GM19023 (cell line): ENCODE results near the gene C3orf20.
"Not testable (repeated sequence)": the region's sequence is repeated elsewhere in the genome, so short reads cannot be mapped to it uniquely, and the experiment has no call there.

ENCODE experiments used
- ATAC-seq: cut with Tn5 transposase; IDR thresholded peaks from one replicate; pipeline ENCODE4 v1.9.1; 2021; ENCODE audit warnings: mild to moderate bottlenecking, moderate library complexity; ENCODE audit not compliant: unreplicated experiment

Gene C3orf20

DNA sequence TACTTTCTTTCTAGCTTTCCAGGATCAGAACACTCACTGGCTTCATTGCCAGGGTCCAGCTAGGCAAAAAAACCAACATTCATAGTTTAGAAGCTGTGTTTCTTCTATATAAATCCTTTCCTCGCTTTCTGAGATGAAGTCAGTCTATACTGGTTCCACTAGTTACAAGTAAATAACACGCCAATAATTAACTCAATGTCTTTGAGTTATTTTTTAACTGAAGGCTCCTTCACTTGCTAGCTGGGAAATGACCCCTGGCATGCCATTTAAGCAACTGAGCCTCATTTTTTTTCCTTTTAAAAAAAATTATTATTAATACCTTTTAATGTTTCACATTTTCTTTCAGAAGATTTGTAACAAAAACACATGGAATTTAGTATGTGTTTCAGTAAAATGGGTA lies 25.5 kb upstream of the C3orf20 start:
- ATAC-seq, result no peak

DNA sequence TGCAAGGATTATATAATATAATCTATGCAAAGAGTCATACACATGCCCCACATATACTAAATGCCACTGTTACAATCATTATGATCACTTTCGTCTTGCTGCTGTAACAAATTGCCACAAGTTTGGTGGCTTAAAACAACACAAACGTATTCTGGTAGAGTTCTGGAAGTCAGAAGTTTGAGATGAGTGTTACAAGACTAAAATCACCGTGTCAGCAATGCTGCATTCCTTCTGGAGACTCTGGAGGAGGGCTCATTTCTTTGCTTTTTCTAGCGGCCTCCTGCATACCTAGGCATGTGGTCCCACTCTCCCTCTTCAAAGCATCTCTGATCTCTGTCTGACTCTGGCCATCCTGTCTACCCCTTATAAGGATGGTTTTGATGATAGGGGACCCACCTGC lies 24.7 kb upstream of the C3orf20 start:
- no peak for ATAC-seq

DNA sequence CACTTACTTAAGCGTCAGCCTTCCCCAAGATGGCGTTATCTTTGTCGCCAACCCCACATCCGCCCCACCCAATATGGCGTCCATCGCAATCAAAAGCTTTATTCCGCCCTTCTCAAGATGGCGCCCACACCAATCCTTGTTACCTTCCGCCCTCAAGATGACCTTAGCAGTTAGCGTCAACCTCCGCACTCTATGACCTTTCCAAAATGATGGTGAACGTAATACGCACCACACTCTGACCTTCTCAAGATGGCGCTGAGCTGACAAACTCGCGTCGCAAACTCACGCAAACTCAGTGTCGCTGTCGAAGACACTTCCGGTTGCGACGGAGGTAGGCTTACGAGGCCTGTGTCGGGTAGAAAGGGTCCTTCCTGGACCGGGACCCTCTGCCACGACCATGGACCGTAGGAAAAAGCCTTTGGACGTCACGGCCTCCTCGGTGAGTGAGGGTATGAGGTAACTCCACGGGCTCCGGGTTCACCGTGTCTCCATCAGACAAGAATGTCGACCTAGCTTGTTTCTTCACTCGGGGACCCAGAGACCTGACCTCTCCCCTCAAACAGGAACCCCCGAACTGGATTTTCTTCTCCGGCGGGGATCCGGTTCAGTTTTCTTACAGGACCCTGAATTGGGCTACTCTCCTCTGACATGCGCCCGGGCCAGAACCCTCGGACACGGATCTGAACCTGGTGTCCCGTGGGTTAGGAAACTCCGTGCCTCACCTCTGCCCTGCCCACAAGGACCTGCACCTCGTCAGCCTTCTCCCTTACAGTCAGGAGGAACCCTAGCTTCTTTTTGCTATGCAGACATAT lies 23.3 kb upstream of the C3orf20 start, which contains the start of gene CCDC174:
Gene CCDC174, plus strand, starts transcription at position 323 of the 812 bp plus-strand sequence. Its CDS starts 75 bp downstream, at position 398.
- peak; percentile 99 for ATAC-seq

DNA sequence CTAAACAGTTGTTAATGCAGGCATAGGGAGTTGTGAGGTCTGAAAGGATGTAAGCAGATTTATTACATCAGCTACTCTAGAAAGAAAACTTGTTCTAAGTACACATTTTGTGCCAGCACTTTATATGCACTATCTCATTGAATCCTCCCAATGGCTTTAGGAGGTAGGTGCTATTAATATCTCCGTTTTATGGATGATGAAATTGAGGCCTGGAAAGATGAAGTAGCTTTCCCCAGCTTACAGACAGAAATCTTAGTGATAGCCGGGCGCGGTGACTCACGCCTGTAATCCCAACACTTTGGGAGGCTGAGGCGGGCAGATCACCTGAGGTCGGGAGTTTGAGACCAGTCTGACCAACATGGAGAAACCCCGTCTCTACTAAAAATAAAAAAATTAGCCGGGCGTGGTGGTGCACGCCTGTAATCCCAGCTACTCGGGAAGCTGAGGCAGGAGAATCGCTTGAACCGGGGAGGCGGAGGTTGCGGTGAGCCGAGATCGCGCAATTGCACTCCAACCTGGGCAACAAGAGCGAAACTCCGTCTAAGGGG lies 22.5 kb upstream of the C3orf20 start:
- ATAC-seq, result not testable (repeated sequence)

GRCh38 chr3:14657579-14657978 lies 17.4 kb upstream of the C3orf20 start:
- no peak for ATAC-seq

DNA sequence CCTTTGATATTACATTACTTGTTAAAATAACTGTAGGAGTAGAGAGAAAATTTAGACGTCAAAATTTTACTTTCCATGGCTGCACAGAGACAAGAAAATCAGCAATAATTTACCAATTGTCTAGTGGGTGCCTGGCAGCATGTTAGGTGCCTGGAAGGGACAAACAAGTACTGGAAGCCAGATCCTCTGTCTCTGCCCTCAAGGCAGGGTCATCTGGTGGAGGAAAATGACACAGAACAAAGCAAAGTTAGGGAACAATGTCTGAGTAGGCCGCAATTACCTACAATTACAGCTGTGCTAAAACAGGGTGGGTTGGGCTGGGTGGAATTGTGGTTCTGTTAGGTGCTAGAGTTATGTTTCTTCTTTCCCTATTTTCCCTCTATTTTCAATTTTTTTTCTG lies 16.0 kb upstream of the C3orf20 start:
- ATAC-seq, result no peak

- ATAC-seq, result no peak
Measured at GRCh38 chr3:14660942-14661341, 14.0 kb upstream of the C3orf20 start.

- ATAC-seq, result no peak
Measured at GRCh38 chr3:14663396-14664135, 11.4 kb upstream of the C3orf20 start.

DNA sequence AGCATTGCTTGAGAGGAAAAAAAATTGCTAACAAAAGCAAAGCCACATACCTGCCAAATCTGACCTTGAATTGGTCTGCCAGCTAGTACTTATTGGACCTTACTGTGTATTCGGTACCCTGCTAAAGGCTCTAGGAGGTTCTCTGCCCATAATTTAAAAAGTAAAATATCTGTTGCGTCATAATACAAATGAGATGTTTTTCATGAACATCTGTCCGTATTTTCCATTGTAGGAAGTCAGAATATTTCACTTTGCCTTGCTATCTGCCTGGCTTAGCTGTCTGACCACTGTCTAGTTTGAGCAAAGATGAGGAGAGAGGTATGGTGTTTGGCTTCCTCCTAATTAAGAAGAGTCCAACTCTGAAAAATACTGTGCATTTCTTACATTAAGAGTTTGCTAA lies 10.8 kb upstream of the C3orf20 start:
- ATAC-seq, result no peak

DNA sequence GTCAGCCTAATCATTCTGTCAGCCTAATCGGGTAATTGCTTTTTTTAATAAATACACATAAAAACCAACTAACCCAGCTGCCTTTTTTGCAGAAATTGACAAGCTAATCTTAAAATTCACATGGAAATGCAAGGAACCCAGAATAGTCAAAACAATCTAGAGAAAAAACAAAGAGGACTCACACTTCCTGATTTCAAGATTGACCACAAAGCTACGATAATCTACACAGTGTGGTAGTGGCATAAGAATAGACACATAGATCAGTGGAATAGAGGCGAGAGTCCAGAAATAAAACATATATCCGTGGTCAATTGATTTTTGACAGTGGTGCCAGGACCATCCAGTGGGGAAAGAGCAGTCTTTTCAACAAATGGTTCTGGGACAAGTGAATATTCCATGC lies 2.4 kb upstream of the C3orf20 start:
- no peak for ATAC-seq

GRCh38 chr3:14676881-14677280 lies 1.9 kb downstream of the C3orf20 start:
- ATAC-seq, result no peak

- no peak for ATAC-seq
Measured at GRCh38 chr3:14678015-14678503, 3.1 kb downstream of the C3orf20 start.

GRCh38 chr3:14680115-14680514 lies 5.2 kb downstream of the C3orf20 start:
- no peak for ATAC-seq

- ATAC-seq, result no peak
Measured at GRCh38 chr3:14680716-14681115, 5.8 kb downstream of the C3orf20 start.

DNA sequence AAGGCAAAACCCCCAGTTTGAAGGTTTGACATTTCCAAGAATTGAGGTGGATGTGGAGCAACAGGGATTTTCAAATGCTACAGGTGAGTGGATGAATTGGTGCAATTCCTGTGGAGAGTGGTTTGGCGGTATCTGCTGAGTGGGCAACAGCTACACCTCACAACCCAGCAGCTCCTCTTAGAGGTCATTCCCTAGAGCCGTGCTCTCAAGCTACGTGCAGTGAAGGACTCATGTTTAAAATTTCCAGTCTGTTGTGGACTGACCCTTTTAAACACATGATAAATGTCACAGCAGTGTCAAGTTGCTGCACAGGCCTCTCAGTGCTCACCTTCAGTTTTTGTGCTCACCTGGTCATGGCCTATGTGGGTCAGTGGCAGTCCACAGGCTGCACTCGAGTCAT lies 9.5 kb downstream of the C3orf20 start:
- no peak for ATAC-seq

GRCh38 chr3:14685179-14685578 lies 10.2 kb downstream of the C3orf20 start:
- ATAC-seq, result no peak

- ATAC-seq, result no peak
Measured at GRCh38 chr3:14687360-14687759, 12.4 kb downstream of the C3orf20 start.

- ATAC-seq, result no peak
Measured at GRCh38 chr3:14688525-14688924, 13.6 kb downstream of the C3orf20 start.

- no peak for ATAC-seq
Measured at GRCh38 chr3:14689247-14689980, 14.5 kb downstream of the C3orf20 start.

- peak; percentile 45 for ATAC-seq
Measured at GRCh38 chr3:14691239-14691638, 16.3 kb downstream of the C3orf20 start.

DNA sequence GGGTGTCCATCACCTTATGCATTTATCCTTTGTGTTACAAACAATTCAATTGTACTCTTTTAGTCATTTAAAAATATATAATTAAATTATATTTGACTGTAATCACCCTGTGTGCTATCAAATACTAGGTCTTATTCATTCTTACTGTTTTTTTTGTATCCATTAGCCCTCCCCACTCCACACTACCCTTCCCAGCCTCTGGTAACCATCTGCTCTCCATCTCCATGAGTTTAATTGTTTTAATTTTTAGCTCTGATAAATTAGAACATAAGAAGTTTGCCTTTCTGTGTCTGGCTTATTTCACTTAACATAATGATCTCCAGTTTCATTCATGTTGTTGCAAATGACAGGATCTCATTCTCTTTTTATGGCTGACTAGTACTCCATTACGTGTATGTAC lies 16.8 kb downstream of the C3orf20 start:
- no peak for ATAC-seq
